Upper lobe of right lung (tissue), 1 donor: Measurements from ENCODE around the gene FAM151B. TPM values are rescaled to one million over a fixed set of nuclear protein-coding genes. Genes with fewer than 3 reads are reported as not detected.
"Not testable (repeated sequence)": the region's sequence is repeated elsewhere in the genome, so short reads cannot be mapped to it uniquely, and the experiment has no call there.

Experiments
- ATAC-seq: fragments of 200-7000 bp; cut with Tn5 transposase; one replicate; pipeline ENCODE4 v1.9.1; 2020; ENCODE audit warnings: mild to moderate bottlenecking, moderate library complexity
- DNase-seq: peaks from one replicate; pipeline ENCODE4 v3.0.0-alpha.2; 2020
- H3K27ac ChIP-seq: fragments of 200-600 bp; one replicate; pipeline ENCODE4 v1.8.0; 2022
- H3K27me3 ChIP-seq: fragments of 200-600 bp; one replicate; pipeline ENCODE4 v1.8.0; 2022; ENCODE audit warnings: mild to moderate bottlenecking
- H3K36me3 ChIP-seq: fragments of 200-600 bp; one replicate; pipeline ENCODE4 v1.8.0; 2022
- H3K4me1 ChIP-seq: fragments of 200-600 bp; one replicate; pipeline ENCODE4 v1.8.0; 2022
- H3K4me3 ChIP-seq: fragments of 200-600 bp; one replicate; pipeline ENCODE4 v1.8.0; 2022; ENCODE audit warnings: mild to moderate bottlenecking
- H3K9me3 ChIP-seq: fragments of 200-600 bp; one replicate; pipeline ENCODE4 v1.8.0; 2022
- intact Hi-C: fragments of 100-400 bp; cut with DNase I; formaldehyde crosslinking; loops from one replicate; pipeline ENCODE4 v1.11.0; 2022
- total RNA-seq: library from RNA; stranded (reverse); fragmentation: NEBNext Ultra II Directional; extraction: Animal tissue kit (Norgen Biotek cat#: 25700); gene quantifications from one replicate; pipeline ENCODE4 v1.2.1, GENCODE V29; 2021
- TF ChIP-seq, protein P1 (sequence below): fragments of 200-600 bp; IDR thresholded peaks from one replicate; pipeline ENCODE4 v1.8.0; 2022; ENCODE audit warnings: antibody characterized with exemption
- donor health status: DM: no; HTN: yes; CAD: no; lungs with severe emphysema.

FAM151B gene
- total RNA-seq, 1 donor from 2014 or later: 3.4 TPM

DNA sequence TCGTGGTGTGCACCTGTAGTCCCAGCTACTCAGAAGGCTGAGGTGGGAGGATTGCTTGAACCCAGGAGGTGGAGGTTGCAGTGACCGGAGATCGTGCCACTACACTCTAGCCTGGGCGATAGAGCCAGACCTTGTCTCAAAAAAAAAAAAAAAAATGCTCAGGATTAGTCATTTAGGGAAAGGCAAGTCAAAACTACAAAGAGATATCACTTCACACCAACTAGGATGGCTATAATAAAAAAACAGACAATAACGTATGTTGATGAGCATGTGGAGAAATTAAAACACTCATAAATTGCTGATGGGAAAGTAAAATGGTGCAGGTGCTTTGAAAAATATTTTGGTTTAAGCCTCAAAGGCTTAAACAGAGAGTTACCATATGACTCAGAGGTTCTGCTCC, 88.5 kb downstream of the FAM151B start:
- H3K36me3 ChIP-seq: no peaks in the 10 kb centered on the region
- H3K4me3 ChIP-seq: no peak overlapping the region
- H3K27me3 ChIP-seq: peaks cover 20% of the 10 kb centered on the region
- H3K27ac ChIP-seq: no peak overlapping the region
- DNase-seq (no peak), ATAC-seq (no peak)
- TF ChIP-seq, protein P1, sequence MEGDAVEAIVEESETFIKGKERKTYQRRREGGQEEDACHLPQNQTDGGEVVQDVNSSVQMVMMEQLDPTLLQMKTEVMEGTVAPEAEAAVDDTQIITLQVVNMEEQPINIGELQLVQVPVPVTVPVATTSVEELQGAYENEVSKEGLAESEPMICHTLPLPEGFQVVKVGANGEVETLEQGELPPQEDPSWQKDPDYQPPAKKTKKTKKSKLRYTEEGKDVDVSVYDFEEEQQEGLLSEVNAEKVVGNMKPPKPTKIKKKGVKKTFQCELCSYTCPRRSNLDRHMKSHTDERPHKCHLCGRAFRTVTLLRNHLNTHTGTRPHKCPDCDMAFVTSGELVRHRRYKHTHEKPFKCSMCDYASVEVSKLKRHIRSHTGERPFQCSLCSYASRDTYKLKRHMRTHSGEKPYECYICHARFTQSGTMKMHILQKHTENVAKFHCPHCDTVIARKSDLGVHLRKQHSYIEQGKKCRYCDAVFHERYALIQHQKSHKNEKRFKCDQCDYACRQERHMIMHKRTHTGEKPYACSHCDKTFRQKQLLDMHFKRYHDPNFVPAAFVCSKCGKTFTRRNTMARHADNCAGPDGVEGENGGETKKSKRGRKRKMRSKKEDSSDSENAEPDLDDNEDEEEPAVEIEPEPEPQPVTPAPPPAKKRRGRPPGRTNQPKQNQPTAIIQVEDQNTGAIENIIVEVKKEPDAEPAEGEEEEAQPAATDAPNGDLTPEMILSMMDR: no peak
- H3K9me3 ChIP-seq: no peaks in the 10 kb centered on the region
- H3K4me1 ChIP-seq: no peaks in the 10 kb centered on the region
- intact Hi-C loops: no loop called here

GRCh38 chr5:80577707-80578106, 89.8 kb downstream of the FAM151B start:
- Histone ChIP-seq H3K27ac (no peak overlapping the region), H3K4me3 (no peak overlapping the region), H3K4me1 (no peaks in the 10 kb centered on the region), H3K9me3 (no peaks in the 10 kb centered on the region), H3K36me3 (no peaks in the 10 kb centered on the region), H3K27me3 (peaks cover 8% of the 10 kb centered on the region)
- intact Hi-C loops: no loop called here
- TF ChIP-seq, protein P1: no peak
- ATAC-seq: no peak
- DNase-seq: no peak

DNA sequence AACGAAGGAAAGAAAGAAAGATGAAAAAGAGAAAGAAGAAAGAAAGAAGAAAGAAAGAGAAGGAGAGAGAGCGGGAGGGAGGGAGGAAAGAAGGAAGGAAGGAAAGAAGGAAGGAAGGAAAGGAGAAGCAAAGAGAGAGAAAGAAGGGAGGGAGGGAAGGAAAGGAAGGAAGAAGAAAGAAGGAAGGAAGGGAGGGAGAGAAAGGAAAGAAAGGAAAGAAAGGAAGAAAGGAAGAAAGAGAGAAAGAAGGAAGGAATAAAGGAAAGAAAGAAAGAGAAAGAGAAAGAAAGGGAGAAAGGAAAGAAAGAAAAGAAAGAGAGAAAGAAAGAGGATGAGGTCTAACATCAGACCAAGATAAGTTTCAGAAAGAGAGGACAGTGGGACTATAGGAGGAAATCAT, 91.2 kb downstream of the FAM151B start:
- ATAC-seq: no peak
- Histone ChIP-seq H3K27ac (no peak overlapping the region), H3K27me3 (peaks cover 1% of the 10 kb centered on the region), H3K9me3 (no peaks in the 10 kb centered on the region), H3K36me3 (no peaks in the 10 kb centered on the region), H3K4me1 (no peaks in the 10 kb centered on the region), H3K4me3 (no peak overlapping the region)
- intact Hi-C loops: no loop called here
- DNase-seq: no peak
- TF ChIP-seq, protein P1: no peak

GRCh38 chr5:80580291-80580690, 92.4 kb downstream of the FAM151B start:
- H3K9me3 ChIP-seq, ATAC-seq, H3K27me3 ChIP-seq, H3K4me3 ChIP-seq, H3K27ac ChIP-seq, DNase-seq, H3K36me3 ChIP-seq, H3K4me1 ChIP-seq, intact Hi-C loops: not testable (repeated sequence)

GRCh38 chr5:80584770-80585169, 96.9 kb downstream of the FAM151B start:
- DNase-seq (no peak), ATAC-seq (no peak)
- Histone ChIP-seq H3K4me1 (no peaks in the 10 kb centered on the region), H3K4me3 (no peak overlapping the region), H3K9me3 (no peaks in the 10 kb centered on the region), H3K27me3 (no peaks in the 10 kb centered on the region), H3K36me3 (no peaks in the 10 kb centered on the region), H3K27ac (no peak overlapping the region)
- TF ChIP-seq, protein P1: no peak
- intact Hi-C loops: no loop called here

DNA sequence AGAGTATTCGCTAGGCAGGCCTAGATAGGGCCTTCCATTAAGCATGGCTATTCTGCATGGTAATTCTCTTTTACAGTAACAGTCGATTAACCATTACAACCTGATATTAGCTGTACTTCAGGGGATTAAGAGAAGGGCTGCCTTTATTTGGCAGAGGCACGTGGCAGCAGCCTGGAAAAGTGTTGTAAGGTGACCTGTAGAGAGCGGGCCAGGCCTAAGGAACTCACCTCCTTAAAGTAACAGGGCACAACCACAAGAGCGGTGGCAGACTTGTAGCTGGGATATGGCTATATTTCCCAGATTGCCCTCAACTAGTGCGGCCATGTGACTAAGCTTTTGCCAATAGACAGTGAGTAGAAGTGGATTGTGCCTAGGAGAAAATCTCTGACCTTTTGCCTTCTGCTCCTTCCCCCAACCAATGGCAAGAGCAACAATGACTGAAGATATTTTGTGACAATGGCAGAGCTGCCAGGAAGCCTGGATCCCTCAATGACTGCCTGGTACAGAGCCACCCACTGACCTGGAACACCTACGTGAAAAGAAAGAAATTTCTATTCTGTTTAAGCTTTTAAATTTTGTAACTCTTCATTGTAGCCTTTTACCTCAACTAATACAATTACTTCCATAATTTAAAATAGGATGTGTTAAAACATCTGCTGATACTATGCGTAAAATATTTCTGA, 101.1 kb downstream of the FAM151B start:
- Histone ChIP-seq H3K4me3 (no peak overlapping the region), H3K9me3 (no peaks in the 10 kb centered on the region), H3K36me3 (no peaks in the 10 kb centered on the region), H3K4me1 (no peaks in the 10 kb centered on the region), H3K27me3 (no peaks in the 10 kb centered on the region), H3K27ac (no peak overlapping the region)
- TF ChIP-seq, protein P1: no peak
- intact Hi-C loops: no loop called here
- ATAC-seq (peak; percentile 23), DNase-seq (no peak)
